ENCODE results near the gene UBTF.

GRCh38 chr17:44218344-44219107, 949 bp downstream of the UBTF start:
- peak; percentile 53 to 72 for TF ChIP-seq CTCF (IDR thresholded peaks at IDR 0.05; ENCODE audit: extremely low read depth in 1 of 2, insufficient read depth in 1 of 2, low read depth in 1 of 2, low read length in 2 of 2)
- TF ChIP-seq POLR2AphosphoS5 (IDR thresholded peaks at IDR 0.05; ENCODE audit: insufficient read depth, low read depth, low read length), result peak; percentile 61
- TF ChIP-seq EZH2 (IDR thresholded peaks at IDR 0.05; ENCODE audit: borderline replicate concordance, low read depth, low read length, severe bottlenecking), result no peak
- no peak for TF ChIP-seq POLR2A (IDR thresholded peaks at IDR 0.05; ENCODE audit: low read depth, low read length)
- TF ChIP-seq JUN (IDR thresholded peaks at IDR 0.05; ENCODE audit: borderline replicate concordance, insufficient read depth, insufficient read length, low read depth), result no peak
